Loucy (cell line): ENCODE results near the gene RCC2.

Experiments used
- EZH2phosphoT487 ChIP-seq: fragments of 200-600 bp; IDR thresholded peaks from 2 replicates; pipeline ENCODE4 v1.6.1; 2018; ENCODE audit warnings: antibody characterized with exemption, mild to moderate bottlenecking, moderate library complexity, borderline replicate concordance
- TF ChIP-seq, protein P1 (sequence below): fragments of 200-600 bp; sonication (generic); conservative IDR thresholded peaks from 2 replicates; pipeline ENCODE4 v1.5.1; 2014; ENCODE audit warnings: mild to moderate bottlenecking, antibody characterized with exemption, low read length

DNA sequence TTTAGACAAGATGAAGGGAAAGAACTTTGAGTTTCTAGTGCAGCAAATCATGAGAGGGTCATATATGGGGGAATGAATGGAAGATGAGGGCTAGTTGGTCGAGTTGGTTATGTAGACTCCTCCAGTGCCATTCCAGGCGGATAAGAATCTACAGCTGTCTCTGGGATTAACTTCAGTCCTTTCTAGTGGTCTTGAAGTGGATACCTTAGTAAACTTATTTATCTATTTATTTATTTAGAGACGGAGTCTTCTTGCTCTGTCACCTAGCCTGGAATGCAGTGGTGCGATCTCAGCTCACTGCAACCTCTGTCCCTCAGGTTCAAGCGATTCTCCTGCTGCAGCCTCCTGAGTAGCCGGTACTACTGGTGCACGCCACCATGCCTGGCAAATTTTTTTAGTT is 41.4 kb upstream of the RCC2 start:
- TF ChIP-seq, protein P1, sequence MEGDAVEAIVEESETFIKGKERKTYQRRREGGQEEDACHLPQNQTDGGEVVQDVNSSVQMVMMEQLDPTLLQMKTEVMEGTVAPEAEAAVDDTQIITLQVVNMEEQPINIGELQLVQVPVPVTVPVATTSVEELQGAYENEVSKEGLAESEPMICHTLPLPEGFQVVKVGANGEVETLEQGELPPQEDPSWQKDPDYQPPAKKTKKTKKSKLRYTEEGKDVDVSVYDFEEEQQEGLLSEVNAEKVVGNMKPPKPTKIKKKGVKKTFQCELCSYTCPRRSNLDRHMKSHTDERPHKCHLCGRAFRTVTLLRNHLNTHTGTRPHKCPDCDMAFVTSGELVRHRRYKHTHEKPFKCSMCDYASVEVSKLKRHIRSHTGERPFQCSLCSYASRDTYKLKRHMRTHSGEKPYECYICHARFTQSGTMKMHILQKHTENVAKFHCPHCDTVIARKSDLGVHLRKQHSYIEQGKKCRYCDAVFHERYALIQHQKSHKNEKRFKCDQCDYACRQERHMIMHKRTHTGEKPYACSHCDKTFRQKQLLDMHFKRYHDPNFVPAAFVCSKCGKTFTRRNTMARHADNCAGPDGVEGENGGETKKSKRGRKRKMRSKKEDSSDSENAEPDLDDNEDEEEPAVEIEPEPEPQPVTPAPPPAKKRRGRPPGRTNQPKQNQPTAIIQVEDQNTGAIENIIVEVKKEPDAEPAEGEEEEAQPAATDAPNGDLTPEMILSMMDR, result no peak
- no peak for TF ChIP-seq EZH2phosphoT487
